OCI-M1 (cell line): Measurements from ENCODE around the gene MT1F.
"Not testable (repeated sequence)": the region's sequence is repeated elsewhere in the genome, so short reads cannot be mapped to it uniquely, and the experiment has no call there.

Source experiments
- DNase-seq: peaks from one replicate; lab custom pipeline; 2025; lab: John Stamatoyannopoulos, UW

Gene MT1F

GRCh38 chr16:56672761-56673536 is 15.2 kb downstream of the MT1F start:
- DNase-seq = no peak

- DNase-seq = peak; percentile 56
Measured at GRCh38 chr16:56673921-56674320, 16.2 kb downstream of the MT1F start.

GRCh38 chr16:56674570-56674969 is 16.8 kb downstream of the MT1F start:
- DNase-seq = not testable (repeated sequence)

GRCh38 chr16:56675685-56676210 is 18.0 kb downstream of the MT1F start:
- peak; percentile 13 for DNase-seq

GRCh38 chr16:56677474-56677873 is 19.7 kb downstream of the MT1F start:
- DNase-seq = no peak

- DNase-seq = no peak
Measured at GRCh38 chr16:56679078-56679730, 21.4 kb downstream of the MT1F start.

GRCh38 chr16:56679818-56680217 is 22.1 kb downstream of the MT1F start:
- DNase-seq = no peak

- peak; percentile 83 for DNase-seq
Measured at GRCh38 chr16:56681939-56682702, 24.4 kb downstream of the MT1F start, which contains the start of gene MT1X. TSS of gene MT1X (plus strand) at chr16:56682470. CDS start at chr16:56682541, 71 bp downstream.

GRCh38 chr16:56682703-56683397 is 25.1 kb downstream of the MT1F start:
- DNase-seq = no peak

- no peak for DNase-seq
Measured at GRCh38 chr16:56683424-56684172, 25.8 kb downstream of the MT1F start.

- no peak for DNase-seq
Measured at GRCh38 chr16:56684256-56684925, 26.6 kb downstream of the MT1F start.

- no peak for DNase-seq
Measured at GRCh38 chr16:56684926-56685590, 27.3 kb downstream of the MT1F start.

- DNase-seq = no peak
Measured at GRCh38 chr16:56686758-56687157, 29.0 kb downstream of the MT1F start.

GRCh38 chr16:56688762-56689161 is 31.0 kb downstream of the MT1F start:
- DNase-seq = no peak

- no peak for DNase-seq
Measured at GRCh38 chr16:56689171-56689570, 31.4 kb downstream of the MT1F start.

- no peak for DNase-seq
Measured at GRCh38 chr16:56690420-56691122, 32.8 kb downstream of the MT1F start.

GRCh38 chr16:56691885-56692284 is 34.1 kb downstream of the MT1F start:
- DNase-seq = no peak

- no peak for DNase-seq
Measured at GRCh38 chr16:56695246-56695645, 37.5 kb downstream of the MT1F start.

- no peak for DNase-seq
Measured at GRCh38 chr16:56697456-56698155, 39.8 kb downstream of the MT1F start.
